22Rv1 (cell line): Measurements from ENCODE around the gene KRTAP20-1.

Experiments
- CTCF ChIP-seq: fragments of 450-650 bp; IDR thresholded peaks from 2 replicates; pipeline ENCODE4 v1.5.1; 2017; ENCODE audit warnings: mild to moderate bottlenecking
- ZFX ChIP-seq: fragments of 450-650 bp; IDR thresholded peaks from 2 replicates; pipeline ENCODE4 v1.6.1; 2017; ENCODE audit warnings: antibody characterized with exemption, borderline replicate concordance

DNA sequence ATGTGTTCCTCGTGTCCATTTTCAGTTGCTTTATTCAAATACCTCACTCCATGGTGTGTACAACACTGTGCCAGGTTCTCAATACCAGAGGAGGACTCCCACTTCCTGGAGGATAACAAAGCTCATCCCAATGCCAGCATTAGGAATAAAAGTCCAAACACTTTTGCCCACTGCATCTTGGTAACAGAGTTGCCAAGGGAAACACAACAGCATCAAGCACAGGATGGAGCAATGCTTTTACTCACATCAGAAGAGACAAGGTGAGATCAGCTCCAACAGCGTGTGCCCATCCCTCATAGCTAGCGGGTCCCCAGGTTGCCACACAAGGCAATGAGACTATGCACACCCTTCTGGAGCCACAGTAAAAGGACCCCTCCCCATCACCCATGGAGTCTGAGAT lies 7.1 kb downstream of the KRTAP20-1 start:
- TF ChIP-seq CTCF (no peak), ZFX (no peak)
